Measurements from ENCODE around the gene SNX33. TPM values are rescaled to one million over a fixed set of nuclear protein-coding genes. Genes with fewer than 3 reads are reported as not detected.
"Not testable (repeated sequence)": the region's sequence is repeated elsewhere in the genome, so short reads cannot be mapped to it uniquely, and the experiment has no call there.

SNX33 gene, protein sequence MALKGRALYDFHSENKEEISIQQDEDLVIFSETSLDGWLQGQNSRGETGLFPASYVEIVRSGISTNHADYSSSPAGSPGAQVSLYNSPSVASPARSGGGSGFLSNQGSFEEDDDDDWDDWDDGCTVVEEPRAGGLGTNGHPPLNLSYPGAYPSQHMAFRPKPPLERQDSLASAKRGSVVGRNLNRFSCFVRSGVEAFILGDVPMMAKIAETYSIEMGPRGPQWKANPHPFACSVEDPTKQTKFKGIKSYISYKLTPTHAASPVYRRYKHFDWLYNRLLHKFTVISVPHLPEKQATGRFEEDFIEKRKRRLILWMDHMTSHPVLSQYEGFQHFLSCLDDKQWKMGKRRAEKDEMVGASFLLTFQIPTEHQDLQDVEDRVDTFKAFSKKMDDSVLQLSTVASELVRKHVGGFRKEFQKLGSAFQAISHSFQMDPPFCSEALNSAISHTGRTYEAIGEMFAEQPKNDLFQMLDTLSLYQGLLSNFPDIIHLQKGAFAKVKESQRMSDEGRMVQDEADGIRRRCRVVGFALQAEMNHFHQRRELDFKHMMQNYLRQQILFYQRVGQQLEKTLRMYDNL
- 12.7 TPM for total RNA-seq

- peak; percentile 88 for DNase-seq (ENCODE audit: low spot score)
- ATAC-seq = peak; percentile 92
These were observed at the start of gene SNX33 for GRCh38 chr15:75647370-75648155. TSS of gene SNX33 (plus strand) at chr15:75647912. CDS start at chr15:75649103, 1,191 bp downstream.

DNA sequence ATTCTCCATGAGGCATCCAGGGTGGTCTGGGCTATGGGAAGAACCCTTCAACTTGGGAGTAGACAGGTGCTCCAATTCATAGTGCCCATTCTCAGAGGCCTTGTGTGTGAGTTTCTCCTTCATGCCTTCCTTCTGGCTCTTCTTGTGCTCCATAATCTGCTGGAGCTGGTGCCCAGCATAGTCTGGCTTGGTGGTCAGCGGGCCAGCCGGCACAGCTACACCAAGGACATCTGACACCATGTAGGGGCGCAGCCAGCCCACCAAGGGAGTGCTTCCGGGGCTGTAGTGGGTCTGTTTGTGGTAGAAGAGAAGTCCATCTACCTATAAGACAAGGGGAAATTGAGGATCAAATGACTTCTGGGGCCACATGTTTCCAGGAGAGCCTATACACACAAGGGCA is 49.4 kb upstream of the SNX33 start:
- ATAC-seq (no peak), DNase-seq (ENCODE audit: low spot score) (no peak)

GRCh38 chr15:75599401-75599800 is 48.3 kb upstream of the SNX33 start:
- ATAC-seq (no peak), DNase-seq (ENCODE audit: low spot score) (no peak)

- ATAC-seq (no peak), DNase-seq (ENCODE audit: low spot score) (no peak)
These were observed 41.7 kb upstream of the SNX33 start for GRCh38 chr15:75606026-75606425.

GRCh38 chr15:75606711-75607699 is 40.7 kb upstream of the SNX33 start:
- DNase-seq (ENCODE audit: low spot score) (no peak), ATAC-seq (no peak)

DNA sequence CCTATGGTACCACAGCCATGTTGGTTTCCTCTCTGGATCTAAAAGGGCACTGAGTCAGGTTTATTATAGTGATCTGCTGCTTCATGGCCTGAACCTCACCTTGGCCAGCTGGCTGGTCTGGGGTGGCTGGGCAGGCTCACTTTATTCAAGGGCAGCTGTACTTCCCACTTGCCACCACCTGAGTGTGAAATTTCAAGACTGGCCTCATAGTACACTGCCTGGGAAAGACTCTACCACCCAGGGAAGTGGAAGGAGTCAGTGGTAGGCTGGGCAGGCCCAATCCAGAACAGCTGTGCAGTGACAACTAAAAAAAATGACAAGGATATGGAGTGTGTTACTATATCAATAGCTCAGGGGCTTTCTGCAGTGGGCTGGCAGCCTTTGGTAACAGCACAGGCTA is 30.9 kb upstream of the SNX33 start:
- ATAC-seq (no peak), DNase-seq (ENCODE audit: low spot score) (no peak)

DNA sequence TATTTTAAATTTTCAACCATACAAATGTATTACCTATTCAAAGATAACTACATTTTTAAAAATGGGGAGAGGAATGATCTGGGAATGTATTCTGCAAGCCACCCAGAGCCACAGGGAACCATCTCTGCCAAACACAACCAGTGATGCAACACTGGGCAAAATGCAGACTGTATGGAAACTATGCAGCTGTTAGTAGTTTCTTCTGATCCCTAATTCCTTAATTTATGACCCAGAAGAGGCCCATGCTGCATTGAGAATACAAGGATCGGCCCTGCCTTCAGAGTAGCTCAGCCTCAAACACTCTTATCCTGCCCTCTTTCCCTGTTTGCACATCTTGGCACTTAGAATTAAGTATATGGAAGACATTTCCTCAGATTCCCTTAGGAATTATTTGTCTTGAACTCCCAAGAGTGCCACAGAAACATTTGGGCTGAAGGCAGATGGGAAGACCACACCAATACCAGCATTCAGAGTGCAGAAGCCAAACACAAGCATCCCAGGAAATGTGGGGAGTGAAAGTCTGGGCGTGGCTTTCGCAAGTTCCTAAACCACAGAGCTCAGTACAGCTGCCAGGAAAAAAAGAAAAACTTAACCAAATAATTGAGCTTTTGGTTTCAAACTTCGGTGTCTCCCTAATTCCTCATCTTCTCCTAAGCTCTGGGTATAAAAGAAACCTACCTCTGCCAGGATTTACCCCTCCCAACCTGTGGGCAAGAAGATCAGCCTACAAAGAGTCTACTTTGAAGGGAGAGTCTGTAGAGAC is 27.5 kb upstream of the SNX33 start:
- DNase-seq (ENCODE audit: low spot score) (no peak), ATAC-seq (no peak)

GRCh38 chr15:75620841-75621391 is 26.8 kb upstream of the SNX33 start:
- DNase-seq (ENCODE audit: low spot score) = no peak

GRCh38 chr15:75622505-75622904 is 25.2 kb upstream of the SNX33 start:
- ATAC-seq = no peak
- DNase-seq (ENCODE audit: low spot score) = no peak

More at GRCh38 chr15:75620841-75621391, 26.8 kb upstream of the SNX33 start:
- ATAC-seq = no peak

DNA sequence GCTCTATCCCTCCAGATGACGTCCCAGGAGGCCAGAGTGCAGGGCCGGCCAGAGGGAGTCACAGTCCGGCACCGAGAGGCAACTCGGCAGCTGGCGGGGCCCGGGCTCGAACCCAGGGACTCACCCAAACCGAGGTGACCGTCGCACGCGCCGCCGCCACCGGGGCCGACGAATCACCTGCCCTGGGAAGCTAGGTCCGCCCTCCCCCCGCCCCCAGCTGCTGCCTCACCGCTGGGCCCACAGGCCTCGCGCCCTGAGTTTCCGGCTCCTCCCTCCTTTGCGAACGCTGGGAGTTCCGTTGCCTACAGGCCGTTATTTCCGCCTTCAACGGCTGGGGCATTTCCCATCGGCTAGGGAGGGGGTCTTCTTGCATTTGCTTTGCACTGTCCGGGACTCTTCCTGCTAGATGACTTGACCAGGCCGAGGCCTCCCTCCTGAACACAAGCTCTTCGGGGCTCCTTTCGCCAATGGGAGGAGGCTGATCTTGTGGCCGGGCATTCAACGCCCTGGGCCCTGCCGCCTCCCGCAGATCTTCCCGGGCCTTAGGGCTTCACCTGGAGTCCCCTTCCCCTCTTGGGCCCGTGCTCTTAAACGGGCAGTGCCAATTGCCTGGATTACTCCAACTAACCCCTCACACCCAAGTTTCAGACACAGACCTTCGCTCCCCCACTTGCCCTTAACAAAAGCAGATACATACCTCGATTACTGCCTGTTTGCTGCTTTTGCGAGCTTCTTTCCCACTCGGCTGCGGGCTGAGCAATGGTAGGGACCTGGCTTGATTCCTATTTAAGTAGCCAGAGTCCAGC is 22.0 kb upstream of the SNX33 start, which contains the start of gene SNUPN:
SNUPN (minus strand) TSS at position 184 of the 806 bp plus-strand sequence. CDS start 4,674 bp downstream, outside the sequence.
- ATAC-seq (peak; percentile 96), DNase-seq (ENCODE audit: low spot score) (peak; percentile 95)

DNA sequence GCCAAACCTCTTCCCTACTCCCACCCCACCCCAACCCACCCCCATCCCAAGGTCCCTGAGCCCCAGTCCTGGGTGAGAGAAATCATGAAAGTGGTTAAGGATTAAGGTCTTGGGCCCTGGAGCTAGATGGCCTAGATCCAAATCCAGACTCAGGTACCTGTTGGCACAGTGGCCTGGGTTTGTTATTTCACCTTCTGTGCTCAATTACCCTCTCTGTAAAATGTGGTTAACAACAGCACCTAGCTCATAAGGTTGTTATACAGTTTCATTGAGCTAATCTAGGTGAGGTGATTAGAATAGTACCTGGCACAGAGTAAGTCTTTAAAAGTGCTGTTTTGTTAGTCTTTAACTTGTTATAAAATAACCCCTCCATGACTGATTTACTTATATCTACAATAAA is 15.8 kb upstream of the SNX33 start:
- DNase-seq (ENCODE audit: low spot score) = no peak
- ATAC-seq = no peak

DNA sequence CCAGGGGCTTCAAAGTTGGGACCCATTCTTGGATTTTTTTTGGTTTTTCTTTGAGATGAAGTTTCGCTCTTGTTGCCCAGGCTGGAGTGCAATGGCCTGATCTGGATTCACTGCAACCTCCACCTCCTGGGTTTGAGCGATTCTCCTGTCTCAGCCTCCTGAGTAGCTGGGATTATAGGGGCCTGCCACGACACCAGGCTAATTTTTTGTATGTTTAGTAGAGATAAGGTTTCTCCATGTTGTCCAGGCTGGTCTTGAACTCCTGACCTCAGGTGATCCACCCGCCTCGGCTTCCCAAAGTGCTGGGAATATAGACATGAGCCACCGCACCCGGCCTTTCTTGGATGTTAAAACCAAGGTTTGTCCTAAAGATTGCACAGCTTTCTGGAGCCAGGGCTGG is 13.8 kb upstream of the SNX33 start:
- ATAC-seq; DNase-seq (ENCODE audit: low spot score): not testable (repeated sequence)

DNA sequence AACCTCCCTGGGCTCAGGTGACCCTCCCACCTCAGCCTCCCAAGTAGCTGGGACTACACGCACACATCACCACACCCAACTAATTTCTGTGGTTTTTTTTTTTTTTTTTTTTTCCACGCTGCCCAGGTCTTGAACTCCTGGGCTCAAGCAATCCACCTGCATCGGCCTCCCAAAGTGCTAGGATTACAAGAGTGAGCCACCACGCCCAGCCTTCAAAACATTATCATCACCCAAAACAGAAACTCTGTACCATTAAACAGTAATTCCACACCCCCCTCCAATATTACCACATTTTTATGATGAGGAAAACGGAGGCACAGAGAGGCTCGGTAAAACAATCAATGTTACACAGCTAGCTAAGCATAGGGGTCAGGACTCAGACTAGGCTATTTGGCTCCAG is 11.7 kb upstream of the SNX33 start:
- DNase-seq (ENCODE audit: low spot score) (no peak), ATAC-seq (no peak)

- no peak for ATAC-seq
- DNase-seq (ENCODE audit: low spot score) = no peak
These were observed 10.3 kb upstream of the SNX33 start for GRCh38 chr15:75637245-75638009.

DNA sequence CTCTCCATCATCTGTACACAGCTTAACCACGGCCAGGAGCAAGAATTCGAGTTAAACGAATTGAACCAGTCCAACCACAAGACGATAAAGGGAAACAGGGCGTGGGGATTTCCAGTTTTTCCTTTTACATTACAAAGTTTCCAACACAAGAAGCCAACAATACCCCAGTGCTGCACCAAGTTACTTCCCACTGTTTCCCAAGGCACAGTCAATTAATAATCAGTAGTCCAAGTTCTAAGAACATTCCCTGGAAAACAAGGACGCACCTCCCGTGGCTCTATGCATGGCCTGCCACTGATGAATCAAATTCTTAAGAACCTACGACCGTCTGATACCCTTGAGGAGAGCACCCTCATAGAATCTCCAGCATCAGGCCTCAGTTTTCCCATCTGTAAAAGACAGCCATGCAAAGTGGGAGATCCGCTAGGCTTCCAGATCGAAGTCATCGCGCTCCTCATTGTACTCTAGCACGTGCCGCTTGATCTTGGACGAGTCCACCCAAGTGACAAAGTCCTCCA is 8.5 kb upstream of the SNX33 start:
- DNase-seq (ENCODE audit: low spot score) (no peak), ATAC-seq (no peak)

- DNase-seq (ENCODE audit: low spot score) (peak; percentile 97), ATAC-seq (peak; percentile 90)
These were observed 7.8 kb upstream of the SNX33 start, which contains the start of gene IMP3 for GRCh38 chr15:75639709-75640482. TSS of gene IMP3 (minus strand) at chr15:75640224. CDS start at chr15:75640168, 56 bp downstream.

All from left lobe of liver (tissue), 2 donors.